HG03066 (cell line): ENCODE measurements around the gene EPS15.

Experiments used
- ATAC-seq: cut with Tn5 transposase; IDR thresholded peaks from one replicate; pipeline ENCODE4 v1.9.1; 2021; ENCODE audit warnings: low read depth; ENCODE audit not compliant: unreplicated experiment

The EPS15 gene

DNA sequence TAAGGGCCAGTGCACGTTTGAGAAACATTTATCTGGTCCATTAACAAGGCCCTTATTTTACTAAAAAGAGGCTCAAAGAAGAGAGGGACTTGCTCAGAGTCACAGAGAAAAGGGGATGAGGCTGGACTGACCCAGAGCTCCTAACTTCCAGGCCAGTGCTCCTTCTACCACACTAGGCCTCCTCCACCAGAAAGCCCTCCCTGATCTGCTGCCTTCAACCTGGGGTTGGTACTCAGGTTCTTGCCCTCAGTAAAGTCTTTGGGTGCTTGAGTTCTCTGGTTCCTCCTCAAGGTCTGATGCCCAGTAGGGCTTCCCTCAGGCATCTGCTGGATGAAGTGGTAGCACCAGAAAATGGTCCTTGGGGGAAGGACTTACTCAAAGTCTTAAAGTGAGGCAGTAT, 214.7 kb downstream of the EPS15 start:
- ATAC-seq: no peak
